Activated CD4-positive, alpha-beta T cell treated with anti-CD3 and anti-CD28 coated beads for 24 hours (primary cell): ENCODE measurements around the gene PDE6A.

Source experiments
- DNase-seq, 2 donors: peaks; one replicate each; pipeline ENCODE4 v3.0.0-alpha.2; 2020; ENCODE audit warnings: low read depth in 2 of 2

PDE6A gene

DNA sequence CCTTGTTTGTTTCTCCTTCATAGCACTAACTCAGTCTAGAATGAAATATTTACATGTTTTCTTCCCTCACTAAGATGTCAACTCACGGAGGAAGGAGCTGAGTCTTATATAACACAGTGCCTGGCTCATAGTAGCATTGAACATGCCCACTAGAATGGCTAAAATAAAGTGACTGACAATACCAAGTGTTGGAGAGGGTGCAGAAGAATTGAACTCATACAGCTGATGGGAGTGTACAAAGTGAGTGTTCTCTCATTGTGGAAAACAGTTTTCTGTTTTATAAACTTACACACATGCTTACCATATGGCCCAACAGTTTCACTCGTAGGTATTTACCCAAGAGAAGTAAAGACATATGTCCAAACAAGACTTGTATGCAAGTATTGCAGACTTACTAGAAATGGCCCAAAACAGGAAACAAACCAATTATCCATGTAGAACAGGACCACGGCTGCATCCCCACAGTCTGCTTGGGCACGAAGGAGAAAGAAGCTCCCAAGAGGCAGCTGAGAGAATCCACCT, 127.0 kb downstream of the PDE6A start:
- no peak for DNase-seq

DNA sequence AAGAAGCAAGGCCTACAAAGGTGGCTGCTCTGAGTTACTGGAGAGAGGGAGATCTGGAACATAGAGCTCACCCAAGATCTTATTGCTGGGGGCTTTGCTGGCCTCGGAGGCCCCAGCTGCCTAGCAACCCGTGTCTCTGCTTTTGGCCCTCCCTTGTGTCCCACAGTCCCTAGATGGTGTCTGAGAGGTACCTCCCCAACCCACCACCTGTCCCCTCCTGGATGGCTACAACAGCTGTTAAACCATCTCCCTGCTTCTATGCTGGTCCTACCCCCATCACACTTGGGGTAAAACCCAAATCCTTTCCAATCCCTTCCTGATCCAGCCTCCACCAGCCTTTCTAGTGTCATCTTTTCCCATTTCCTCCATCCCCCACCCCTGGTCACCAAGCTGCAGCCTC, 127.9 kb downstream of the PDE6A start:
- DNase-seq = no peak

DNA sequence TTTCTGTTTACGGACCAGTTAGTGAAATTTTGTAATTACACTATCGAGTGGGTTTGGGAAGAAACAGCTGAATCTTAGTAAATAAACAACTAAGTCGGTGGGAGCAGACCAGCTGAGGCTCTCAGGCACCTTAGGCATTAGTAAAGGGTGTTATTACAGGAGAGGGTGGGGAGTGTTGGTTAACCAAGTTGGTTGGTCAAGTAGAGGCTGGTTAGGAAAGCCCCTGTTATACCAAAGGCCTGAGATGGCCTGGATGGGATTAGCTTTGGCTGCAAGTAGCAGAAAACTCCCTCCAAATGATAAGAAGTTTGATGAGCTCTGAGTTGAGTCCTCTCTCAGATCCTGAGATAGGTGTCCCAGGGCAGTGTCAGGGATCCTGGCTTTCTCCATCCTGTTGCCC, 133.1 kb downstream of the PDE6A start:
- no peak for DNase-seq

DNA sequence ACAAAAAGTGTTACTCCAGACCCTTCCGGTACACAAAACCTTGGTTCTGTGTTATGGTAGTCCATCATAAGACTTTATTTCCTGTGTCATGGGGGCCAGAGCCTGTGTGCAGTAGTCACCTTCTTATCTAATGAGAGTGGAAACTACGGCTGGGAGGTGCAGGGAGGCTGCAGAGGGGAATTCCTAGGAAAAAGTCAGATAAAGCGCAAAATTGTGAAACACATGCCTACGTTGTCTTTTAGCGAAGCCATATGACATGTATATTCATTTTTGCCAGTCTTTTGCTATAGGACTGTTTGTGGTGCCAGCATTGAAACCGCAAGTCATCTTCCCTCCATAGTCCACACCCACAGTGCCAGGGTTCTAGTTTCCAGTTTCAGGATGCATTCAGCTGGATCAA, 133.7 kb downstream of the PDE6A start:
- no peak for DNase-seq

DNA sequence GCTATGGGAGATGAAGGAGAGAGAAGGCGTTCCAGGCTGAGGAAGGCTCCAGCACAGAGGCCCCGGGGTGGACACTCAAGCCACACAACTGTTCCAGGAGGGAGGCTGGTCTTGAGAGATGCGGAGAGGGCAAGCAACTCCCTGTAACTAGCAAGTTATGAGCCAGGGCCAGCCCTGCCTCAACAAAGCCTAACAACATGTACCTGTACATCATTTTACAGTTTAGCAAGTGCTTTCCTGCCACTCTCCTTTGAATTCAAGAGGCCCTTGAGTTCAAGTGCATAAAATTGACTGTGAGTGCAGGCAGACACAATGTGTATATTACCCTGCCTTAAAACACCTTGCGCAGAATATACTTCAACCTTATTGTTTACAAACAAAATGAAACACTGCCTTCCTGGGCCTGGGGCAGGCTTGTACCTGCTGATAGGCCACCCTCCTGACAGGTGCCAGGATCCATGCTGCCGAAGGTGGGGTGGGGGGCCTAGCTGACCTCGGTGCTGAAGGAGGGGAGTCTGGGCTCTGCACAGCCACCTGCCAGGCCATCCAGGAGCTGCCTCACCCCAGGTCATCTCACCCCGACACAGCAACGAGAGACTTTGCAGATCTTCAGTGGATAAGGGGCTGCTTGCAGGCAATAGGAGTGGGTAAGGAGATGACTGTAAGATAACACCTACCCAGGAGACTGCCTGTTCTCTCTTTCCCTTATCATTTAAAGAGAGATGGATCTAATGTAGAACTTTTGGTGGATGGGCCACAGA, 134.5 kb downstream of the PDE6A start:
- DNase-seq = no peak

DNA sequence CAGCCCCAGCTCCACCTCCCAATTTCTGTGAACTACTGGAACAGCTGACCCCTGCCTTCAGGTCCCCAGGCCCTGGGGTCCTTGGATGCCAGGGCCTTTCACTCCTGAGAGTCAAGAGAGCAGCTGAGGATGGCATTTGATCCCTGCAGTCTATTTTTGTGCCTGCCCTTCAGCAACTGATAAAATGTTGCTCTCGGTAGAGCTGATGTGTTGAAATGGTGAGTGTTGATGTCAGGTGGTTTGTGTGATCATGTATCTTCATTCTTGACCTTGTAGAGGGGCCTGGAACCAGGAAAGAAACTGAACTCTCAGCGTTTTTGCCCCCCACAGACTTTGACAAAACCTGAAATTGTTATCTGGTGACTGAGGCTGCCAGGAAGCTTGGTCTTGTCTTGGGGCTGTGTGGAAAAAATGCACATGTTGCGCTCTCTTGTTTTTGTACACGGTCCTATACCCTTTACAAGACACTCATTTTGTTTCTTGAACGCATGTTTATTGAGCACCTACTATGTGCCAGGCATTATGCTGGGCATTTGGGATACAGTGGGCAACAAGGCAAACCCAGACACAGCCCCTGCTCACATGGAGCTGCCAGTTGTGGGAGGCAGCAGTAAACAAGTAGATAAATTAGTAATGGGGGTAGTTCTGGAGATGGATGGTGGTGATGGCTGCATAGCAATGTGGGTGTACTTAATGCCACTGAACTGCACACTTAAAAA, 136.2 kb downstream of the PDE6A start:
- no peak for DNase-seq
